Hepatocyte (in vitro differentiated cells): Measurements from ENCODE around the gene CHD2. TPM values are rescaled to one million over a fixed set of nuclear protein-coding genes. Genes with fewer than 3 reads are reported as not detected.
A peak's percentile ranks its signal among the peaks of the same experiment; 100 is the strongest.

Experiments
- DNase-seq: peaks from one replicate; pipeline ENCODE4 v3.0.0-alpha.2; 2016; ENCODE audit warnings: low spot score
- H2AFZ ChIP-seq: fragments of 200-600 bp; sonication (generic); 2 replicates; pipeline ENCODE4 v1.6.0; 2016; ENCODE audit warnings: antibody characterized with exemption, mild to moderate bottlenecking
- H3K27ac ChIP-seq: fragments of 200-600 bp; sonication (generic); 2 replicates; pipeline ENCODE4 v1.5.1; 2016; ENCODE audit warnings: mild to moderate bottlenecking
- H3K27me3 ChIP-seq: fragments of 200-600 bp; sonication (generic); 2 replicates; pipeline ENCODE4 v1.6.1; 2016
- H3K36me3 ChIP-seq: fragments of 200-600 bp; sonication (generic); replicated peaks from 2 replicates; pipeline ENCODE4 v1.5.1; 2016; ENCODE audit warnings: low read depth; ENCODE audit not compliant: insufficient read depth
- H3K4me1 ChIP-seq: fragments of 200-600 bp; sonication (generic); 2 replicates; pipeline ENCODE4 v1.5.1; 2016; ENCODE audit warnings: mild to moderate bottlenecking, moderate library complexity; ENCODE audit not compliant: insufficient read depth
- H3K4me2 ChIP-seq: fragments of 200-600 bp; sonication (generic); 2 replicates; pipeline ENCODE4 v1.6.0; 2016
- H3K4me3 ChIP-seq: fragments of 200-600 bp; sonication (generic); 2 replicates; pipeline ENCODE4 v1.5.1; 2016; ENCODE audit warnings: mild to moderate bottlenecking
- H3K79me2 ChIP-seq: fragments of 200-600 bp; sonication (generic); 2 replicates; pipeline ENCODE4 v1.6.0; 2017; ENCODE audit warnings: mild to moderate bottlenecking
- H3K9me2 ChIP-seq: fragments of 200-600 bp; sonication (generic); replicated peaks from 2 replicates; pipeline ENCODE4 v1.6.0; 2017; ENCODE audit warnings: mild to moderate bottlenecking; ENCODE audit not compliant: insufficient read depth
- H3K9me3 ChIP-seq: fragments of 200-600 bp; sonication (generic); 2 replicates; pipeline ENCODE4 v1.5.1; 2016; ENCODE audit warnings: low read depth, mild to moderate bottlenecking
- H4K20me1 ChIP-seq: fragments of 200-600 bp; sonication (generic); 2 replicates; pipeline ENCODE4 v1.6.0; 2016; ENCODE audit warnings: mild to moderate bottlenecking; ENCODE audit not compliant: insufficient read depth, poor library complexity, severe bottlenecking
- CTCF ChIP-seq: fragments of 200-600 bp; sonication (generic); IDR thresholded peaks from 2 replicates; pipeline ENCODE4 v1.5.1; 2016; ENCODE audit warnings: antibody characterized with exemption, mild to moderate bottlenecking; ENCODE audit not compliant: poor library complexity
- EZH2 ChIP-seq: fragments of 200-600 bp; sonication (generic); IDR thresholded peaks from 2 replicates; pipeline ENCODE4 v1.6.1; 2016; ENCODE audit warnings: antibody characterized with exemption, mild to moderate bottlenecking, borderline replicate concordance
- EZH2phosphoT487 ChIP-seq: fragments of 200-600 bp; sonication (generic); IDR thresholded peaks from one replicate; pipeline ENCODE4 v1.6.1; 2018; ENCODE audit warnings: antibody characterized with exemption, mild to moderate bottlenecking, low read depth, moderate library complexity; ENCODE audit not compliant: unreplicated experiment, severe bottlenecking
- WGBS: methylation state at CpG from one replicate; pipeline ENCODE4 v1.1.6; 2016; ENCODE audit warnings: low lambda C conversion rate; ENCODE audit errors: missing lambda C conversion rate; 5-methylcytosine and 5-hydroxymethylcytosine counted together
- polyA plus RNA-seq: library from polyadenylated mRNA; unstranded; fragments of >200 nt; fragmentation: Nextera tagmentation; extraction: Ambion mirVana; gene quantifications from 2 replicates; pipeline ENCODE4 v1.2.1, GENCODE V29; 2016
- total RNA-seq: library from RNA; depleted of rRNA; stranded (reverse); fragments of >200 nt; gene quantifications from 2 replicates; pipeline ENCODE4 v1.2.3, GENCODE V29; 2014

CHD2 gene
- total and polyA plus RNA-seq, 2 experiments from 2014 or later, result 49.3 to 133 TPM

DNA sequence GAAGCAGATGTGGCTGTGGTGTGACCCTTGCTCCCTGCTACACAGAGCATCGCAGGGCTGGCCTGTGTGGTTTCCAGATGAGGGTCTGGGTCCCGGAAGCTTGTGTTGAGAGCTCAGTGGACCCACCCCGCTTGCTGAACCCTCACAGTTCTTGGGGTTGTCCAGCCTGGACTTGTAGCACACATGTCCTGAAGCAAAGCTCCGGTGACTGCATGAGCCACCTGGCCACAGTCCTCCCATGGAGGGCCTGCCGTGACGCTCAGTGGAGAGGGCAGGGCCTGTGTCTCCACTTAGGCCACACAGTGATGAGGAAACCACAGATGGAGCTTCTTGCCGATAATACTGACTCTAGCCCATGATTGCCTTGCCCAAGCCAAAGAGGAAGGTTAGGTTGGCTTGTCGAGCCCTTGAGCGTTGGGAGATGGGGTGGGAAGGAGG is 126.3 kb downstream of the CHD2 start:
- no peaks in the 10 kb centered on the region for H3K36me3 ChIP-seq
- TF ChIP-seq EZH2 (no peak), EZH2phosphoT487 (no peak), CTCF (no peak)

DNA sequence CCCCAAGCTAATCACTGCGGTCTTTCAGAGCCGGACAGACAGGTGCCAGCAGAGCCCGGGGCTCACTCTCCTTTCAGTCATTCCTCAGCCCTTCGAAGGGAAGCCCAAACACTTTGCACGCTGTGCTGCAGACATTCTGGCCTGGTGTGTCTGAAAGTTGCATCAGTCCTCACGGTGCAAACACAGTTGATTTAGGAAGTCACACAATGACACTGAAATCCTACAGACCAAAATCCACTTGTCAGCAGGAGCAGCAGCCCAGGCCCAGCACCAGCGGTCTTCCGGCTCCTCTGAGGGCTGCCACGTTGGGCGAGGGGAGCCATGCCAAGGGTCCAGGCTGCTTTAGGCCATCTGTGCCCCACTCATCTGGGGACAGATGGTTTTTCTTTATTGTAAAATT is 127.3 kb downstream of the CHD2 start:
- Histone ChIP-seq H3K27me3 (no peaks in the 10 kb centered on the region), H3K4me1 (peaks cover 17% of the 10 kb centered on the region), H3K9me3 (no peaks in the 10 kb centered on the region), H3K79me2 (peaks cover 4% of the 10 kb centered on the region), H3K27ac (no peak overlapping the region), H2AFZ (no peak overlapping the region), H3K36me3 (no peaks in the 10 kb centered on the region), H3K4me2 (no peak overlapping the region), H3K9me2 (no peaks in the 10 kb centered on the region), H4K20me1 (peaks cover 31% of the 10 kb centered on the region), H3K4me3 (no peak overlapping the region)
- TF ChIP-seq EZH2phosphoT487 (no peak), EZH2 (no peak), CTCF (no peak)
- DNase-seq, result no peak
- WGBS, result 87% methylated on average over 10 of the region's 10 CpGs

More for the DNA sequence above, 126.3 kb downstream of the CHD2 start:
- Histone ChIP-seq H3K9me3 (no peaks in the 10 kb centered on the region), H3K27me3 (no peaks in the 10 kb centered on the region), H3K79me2 (peaks cover 12% of the 10 kb centered on the region), H3K4me2 (no peak overlapping the region), H3K27ac (no peak overlapping the region), H3K4me1 (peaks cover 17% of the 10 kb centered on the region), H2AFZ (no peak overlapping the region), H4K20me1 (peaks cover 35% of the 10 kb centered on the region), H3K4me3 (no peak overlapping the region), H3K9me2 (no peaks in the 10 kb centered on the region)
- no peak for DNase-seq
- WGBS, result 92% methylated on average over 9 of the region's 9 CpGs

GRCh38 chr15:93028111-93028631 is 128.0 kb downstream of the CHD2 start:
- H3K4me3 ChIP-seq, result no peak overlapping the region

More at GRCh38 chr15:93028111-93028631, 128.0 kb downstream of the CHD2 start:
- Histone ChIP-seq H3K36me3 (no peaks in the 10 kb centered on the region), H3K27me3 (no peaks in the 10 kb centered on the region), H4K20me1 (peaks cover 23% of the 10 kb centered on the region), H3K9me2 (no peaks in the 10 kb centered on the region), H3K79me2 (no peaks in the 10 kb centered on the region), H3K4me1 (peaks cover 17% of the 10 kb centered on the region), H2AFZ (no peak overlapping the region), H3K4me2 (no peak overlapping the region), H3K27ac (peak overlapping the region; percentile 84), H3K9me3 (no peaks in the 10 kb centered on the region)
- whole genome bisulfite sequencing, result 82% methylated on average over 13 of the region's 13 CpGs
- TF ChIP-seq EZH2 (no peak), EZH2phosphoT487 (no peak), CTCF (no peak)
- no peak for DNase-seq
